GM23338 (cell line): ENCODE results near the gene APOA1. TPM values are rescaled to one million over a fixed set of nuclear protein-coding genes. Genes with fewer than 3 reads are reported as not detected.
A peak's percentile ranks its signal among the peaks of the same experiment; 100 is the strongest.

Experiments
- ATAC-seq: fragments of 200-7000 bp; cut with Tn5 transposase; 3 replicates; pipeline ENCODE4 v1.9.1; 2020
- DNase-seq: peaks from one replicate; pipeline ENCODE4 v3.0.0-alpha.2; 2015; ENCODE audit warnings: low spot score
- H2AFZ ChIP-seq: fragments of 200-600 bp; sonication (generic); 2 replicates; pipeline ENCODE4 v1.8.0; 2016; ENCODE audit warnings: antibody characterized with exemption, mild to moderate bottlenecking, moderate library complexity
- H3F3A ChIP-seq: fragments of 200-600 bp; sonication (generic); replicated peaks from 2 replicates; pipeline ENCODE4 v1.8.0; 2017; ENCODE audit warnings: antibody characterized with exemption, mixed run types, low read depth
- H3K27ac ChIP-seq: fragments of 200-600 bp; sonication (generic); 2 replicates; pipeline ENCODE4 v1.6.1; 2016; ENCODE audit warnings: low read depth
- H3K27me3 ChIP-seq: fragments of 200-600 bp; sonication (generic); 2 replicates; pipeline ENCODE4 v1.8.0; 2016; ENCODE audit warnings: mild to moderate bottlenecking, mixed run types, moderate library complexity; ENCODE audit not compliant: insufficient read depth
- H3K36me3 ChIP-seq: fragments of 200-600 bp; sonication (generic); 2 replicates; pipeline ENCODE4 v1.8.0; 2016; ENCODE audit warnings: mild to moderate bottlenecking; ENCODE audit not compliant: insufficient read depth
- H3K4me1 ChIP-seq: fragments of 200-600 bp; sonication (generic); 2 replicates; pipeline ENCODE4 v1.8.0; 2016; ENCODE audit warnings: mild to moderate bottlenecking, moderate library complexity; ENCODE audit not compliant: insufficient read depth
- H3K4me2 ChIP-seq: fragments of 200-600 bp; sonication (generic); 2 replicates; pipeline ENCODE4 v1.7.1; 2017; ENCODE audit warnings: mixed run types
- H3K4me3 ChIP-seq: fragments of 200-600 bp; sonication (generic); 2 replicates; pipeline ENCODE4 v1.6.1; 2016; ENCODE audit warnings: mixed run types
- H3K79me2 ChIP-seq: fragments of 200-600 bp; sonication (generic); replicated peaks from 2 replicates; pipeline ENCODE4 v1.8.0; 2017; ENCODE audit warnings: mild to moderate bottlenecking; ENCODE audit not compliant: insufficient read depth
- H3K9me2 ChIP-seq: fragments of 200-600 bp; sonication (generic); 2 replicates; pipeline ENCODE4 v1.8.0; 2017; ENCODE audit not compliant: insufficient read depth
- H4K20me1 ChIP-seq: fragments of 200-600 bp; sonication (generic); replicated peaks from 2 replicates; pipeline ENCODE4 v1.8.0; 2017; ENCODE audit warnings: mild to moderate bottlenecking; ENCODE audit not compliant: insufficient read depth
- H3K27ac Mint-ChIP-seq: 2 replicates; pipeline ENCODE4 v1.8.0; 2020; ENCODE audit warnings: inconsistent platforms, mild to moderate bottlenecking, moderate library complexity, mixed read lengths
- H3K27me3 Mint-ChIP-seq: 3 replicates; pipeline ENCODE4 v1.8.0; 2022; ENCODE audit warnings: low read depth, mild to moderate bottlenecking, moderate library complexity, mixed read lengths, inconsistent platforms; ENCODE audit not compliant: insufficient read depth, poor library complexity
- H3K36me3 Mint-ChIP-seq: 3 replicates; pipeline ENCODE4 v1.8.0; 2021; ENCODE audit warnings: low read depth, mild to moderate bottlenecking, inconsistent platforms, moderate library complexity, mixed read lengths
- H3K4me1 Mint-ChIP-seq: 3 replicates; pipeline ENCODE4 v1.8.0; 2020; ENCODE audit warnings: mild to moderate bottlenecking, inconsistent platforms, mixed read lengths
- H3K4me3 Mint-ChIP-seq: 3 replicates; pipeline ENCODE4 v1.8.0; 2021; ENCODE audit warnings: moderate library complexity, mild to moderate bottlenecking, inconsistent platforms, mixed read lengths
- H3K9me3 Mint-ChIP-seq: 3 replicates; pipeline ENCODE4 v1.8.0; 2020; ENCODE audit warnings: moderate library complexity, mild to moderate bottlenecking, inconsistent platforms, mixed read lengths
- CREB1 ChIP-seq: fragments of 250-450 bp; sonication (Bioruptor Pico); IDR thresholded peaks from 2 replicates; pipeline ENCODE4 v1.5.0; 2020; ENCODE audit warnings: low read depth, mild to moderate bottlenecking, moderate library complexity
- EZH2 ChIP-seq: fragments of 200-600 bp; sonication (generic); IDR thresholded peaks from one replicate; pipeline ENCODE4 v1.8.0; 2017; ENCODE audit warnings: antibody characterized with exemption, mild to moderate bottlenecking, low read depth; ENCODE audit not compliant: unreplicated experiment
- EZH2phosphoT487 ChIP-seq: fragments of 200-600 bp; sonication (generic); IDR thresholded peaks from one replicate; pipeline ENCODE4 v1.8.1; 2018; ENCODE audit warnings: antibody characterized with exemption; ENCODE audit not compliant: unreplicated experiment
- JUNB ChIP-seq: IDR thresholded peaks from one replicate; pipeline ENCODE4 v1.6.1; 2016; ENCODE audit warnings: antibody characterized with exemption; ENCODE audit not compliant: unreplicated experiment
- NANOG ChIP-seq: IDR thresholded peaks from 2 replicates; pipeline ENCODE4 v1.6.1; 2016; ENCODE audit warnings: antibody characterized with exemption, borderline replicate concordance
- POLR2AphosphoS5 ChIP-seq: IDR thresholded peaks from 2 replicates; pipeline ENCODE4 v1.6.1; 2016; ENCODE audit warnings: antibody characterized with exemption, low read depth
- STAT1 ChIP-seq: IDR thresholded peaks from one replicate; pipeline ENCODE4 v1.6.1; 2016; ENCODE audit warnings: antibody characterized with exemption; ENCODE audit not compliant: unreplicated experiment
- ZNF114 ChIP-seq: fragments of 250-450 bp; sonication (Bioruptor Pico); IDR thresholded peaks from 2 replicates; pipeline ENCODE4 v1.5.0; 2020; ENCODE audit warnings: mild to moderate bottlenecking, moderate library complexity
- ZNF331 ChIP-seq: fragments of 250-450 bp; sonication (Bioruptor Pico); IDR thresholded peaks from 2 replicates; pipeline ENCODE4 v1.5.0; 2020; ENCODE audit warnings: low read depth, mild to moderate bottlenecking, moderate library complexity
- polyA plus RNA-seq: library from polyadenylated mRNA; unstranded; fragments of >200 nt; fragmentation: Nextera tagmentation; extraction: Ambion mirVana; gene quantifications from 2 replicates; pipeline ENCODE4 v1.2.1, GENCODE V29; 2016
- total RNA-seq: library from RNA; depleted of rRNA; stranded (reverse); fragments of >200 nt; shearing (Covaris generic); gene quantifications from 2 replicates; pipeline ENCODE4 v1.2.3, GENCODE V29; 2014
- TF ChIP-seq, protein P1 (sequence below), 2 experiments: fragments of 200-600 bp in 1 of 2; sonication (generic) in 1 of 2; conservative IDR thresholded peaks; 2 replicates each; pipeline versions ENCODE4 v1.5.1 to v1.6.1; 2016 to 2017; ENCODE audit warnings: antibody characterized with exemption in 2 of 2, low read depth in 2 of 2, mild to moderate bottlenecking in 2 of 2, moderate library complexity in 1 of 2
- TF ChIP-seq, protein P2 (sequence below): fragments of 250-450 bp; sonication (Bioruptor Pico); IDR thresholded peaks from 2 replicates; pipeline ENCODE4 v1.5.0; 2020; ENCODE audit warnings: mild to moderate bottlenecking, moderate library complexity
- TF ChIP-seq, protein P3 (sequence below): IDR thresholded peaks from 2 replicates; pipeline ENCODE4 v1.6.1; 2016; ENCODE audit warnings: antibody characterized with exemption
- TF ChIP-seq, protein P4 (sequence below): IDR thresholded peaks from one replicate; pipeline ENCODE4 v1.6.1; 2018; ENCODE audit warnings: antibody characterized with exemption; ENCODE audit not compliant: unreplicated experiment

The APOA1 gene
- total and polyA plus RNA-seq, 2 experiments from 2014 or later = 0.60 TPM; not detected in 1

DNA sequence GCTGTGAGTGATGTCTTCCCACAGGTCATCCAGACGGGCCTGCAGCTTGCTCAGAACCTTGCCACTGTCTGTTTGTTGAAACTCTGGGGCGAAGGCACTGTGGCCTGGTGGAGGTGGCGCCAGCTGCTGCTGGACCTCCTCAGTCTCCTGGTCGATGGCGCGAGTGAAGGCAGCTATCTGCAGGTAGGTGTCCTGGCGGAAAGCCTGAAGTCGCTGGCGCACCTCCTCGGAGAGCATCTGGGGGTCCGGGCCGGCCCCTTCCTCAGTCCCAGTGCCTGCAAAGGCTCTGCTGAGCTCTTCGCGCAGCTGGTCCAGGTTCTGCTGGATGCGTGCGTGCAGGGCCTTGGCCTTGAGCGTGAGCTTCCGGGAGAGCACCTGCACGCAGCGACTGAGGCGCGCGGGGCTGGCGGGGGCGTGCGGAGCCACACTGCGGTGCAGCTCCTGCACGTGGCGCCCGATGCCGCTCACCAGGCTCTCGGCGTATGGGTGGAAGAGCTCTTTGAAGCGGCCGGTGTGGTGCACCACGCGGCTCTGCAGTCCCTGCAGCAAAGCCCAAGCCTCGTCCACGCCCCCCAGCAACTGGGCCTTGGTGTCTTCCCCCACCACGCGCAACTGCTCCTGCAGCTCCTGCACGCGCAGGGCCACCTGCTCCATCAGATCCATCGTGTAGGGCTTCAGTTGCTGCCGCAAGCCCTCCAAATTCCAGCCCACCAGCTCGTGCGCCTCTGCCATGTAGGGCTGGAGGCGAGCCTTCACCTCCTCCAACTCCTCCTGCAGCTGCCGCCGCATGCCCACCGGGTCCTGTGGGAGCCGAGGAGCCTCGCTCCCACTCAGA, 47.0 kb downstream of the APOA1 start:
- ATAC-seq (no peak), DNase-seq (no peak)
- Histone ChIP-seq H3K36me3 (peaks cover 11% of the 10 kb centered on the region), H3K27me3 (no peaks in the 10 kb centered on the region), H3K4me3 (no peak overlapping the region), H3K79me2 (peaks cover 18% of the 10 kb centered on the region), H3K27ac (no peak overlapping the region), H3F3A (0 out of 2 replicates have a peak, but pooled peaks cover 2% of the 10 kb centered on the region), H3K4me1 (peaks cover 10% of the 10 kb centered on the region), H2AFZ (peak overlapping the region; percentile 80), H3K9me2 (no peaks in the 10 kb centered on the region), H4K20me1 (peaks cover 14% of the 10 kb centered on the region; the same call in 1 of the 2 replicates), H3K4me2 (no peak overlapping the region)
- Mint-ChIP-seq H3K27ac (no peak overlapping the region), H3K4me3 (no peak overlapping the region), H3K27me3 (peaks cover 10% of the 10 kb centered on the region), H3K4me1 (peaks cover 23% of the 10 kb centered on the region), H3K36me3 (peaks cover 18% of the 10 kb centered on the region), H3K9me3 (no peaks in the 10 kb centered on the region)
- TF ChIP-seq, protein P1, sequence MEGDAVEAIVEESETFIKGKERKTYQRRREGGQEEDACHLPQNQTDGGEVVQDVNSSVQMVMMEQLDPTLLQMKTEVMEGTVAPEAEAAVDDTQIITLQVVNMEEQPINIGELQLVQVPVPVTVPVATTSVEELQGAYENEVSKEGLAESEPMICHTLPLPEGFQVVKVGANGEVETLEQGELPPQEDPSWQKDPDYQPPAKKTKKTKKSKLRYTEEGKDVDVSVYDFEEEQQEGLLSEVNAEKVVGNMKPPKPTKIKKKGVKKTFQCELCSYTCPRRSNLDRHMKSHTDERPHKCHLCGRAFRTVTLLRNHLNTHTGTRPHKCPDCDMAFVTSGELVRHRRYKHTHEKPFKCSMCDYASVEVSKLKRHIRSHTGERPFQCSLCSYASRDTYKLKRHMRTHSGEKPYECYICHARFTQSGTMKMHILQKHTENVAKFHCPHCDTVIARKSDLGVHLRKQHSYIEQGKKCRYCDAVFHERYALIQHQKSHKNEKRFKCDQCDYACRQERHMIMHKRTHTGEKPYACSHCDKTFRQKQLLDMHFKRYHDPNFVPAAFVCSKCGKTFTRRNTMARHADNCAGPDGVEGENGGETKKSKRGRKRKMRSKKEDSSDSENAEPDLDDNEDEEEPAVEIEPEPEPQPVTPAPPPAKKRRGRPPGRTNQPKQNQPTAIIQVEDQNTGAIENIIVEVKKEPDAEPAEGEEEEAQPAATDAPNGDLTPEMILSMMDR (conservative IDR thresholded peaks at IDR 0.05; ENCODE audit: low read depth in 2 of 2) = no peak
- TF ChIP-seq EZH2phosphoT487 (no peak), JUNB (no peak), STAT1 (no peak), CREB1 (CRISPR knock-in tag) (no peak), NANOG (no peak), EZH2 (no peak), ZNF331 (CRISPR knock-in tag) (no peak), ZNF114 (CRISPR knock-in tag) (no peak), POLR2AphosphoS5 (no peak)
- TF ChIP-seq, protein P2, sequence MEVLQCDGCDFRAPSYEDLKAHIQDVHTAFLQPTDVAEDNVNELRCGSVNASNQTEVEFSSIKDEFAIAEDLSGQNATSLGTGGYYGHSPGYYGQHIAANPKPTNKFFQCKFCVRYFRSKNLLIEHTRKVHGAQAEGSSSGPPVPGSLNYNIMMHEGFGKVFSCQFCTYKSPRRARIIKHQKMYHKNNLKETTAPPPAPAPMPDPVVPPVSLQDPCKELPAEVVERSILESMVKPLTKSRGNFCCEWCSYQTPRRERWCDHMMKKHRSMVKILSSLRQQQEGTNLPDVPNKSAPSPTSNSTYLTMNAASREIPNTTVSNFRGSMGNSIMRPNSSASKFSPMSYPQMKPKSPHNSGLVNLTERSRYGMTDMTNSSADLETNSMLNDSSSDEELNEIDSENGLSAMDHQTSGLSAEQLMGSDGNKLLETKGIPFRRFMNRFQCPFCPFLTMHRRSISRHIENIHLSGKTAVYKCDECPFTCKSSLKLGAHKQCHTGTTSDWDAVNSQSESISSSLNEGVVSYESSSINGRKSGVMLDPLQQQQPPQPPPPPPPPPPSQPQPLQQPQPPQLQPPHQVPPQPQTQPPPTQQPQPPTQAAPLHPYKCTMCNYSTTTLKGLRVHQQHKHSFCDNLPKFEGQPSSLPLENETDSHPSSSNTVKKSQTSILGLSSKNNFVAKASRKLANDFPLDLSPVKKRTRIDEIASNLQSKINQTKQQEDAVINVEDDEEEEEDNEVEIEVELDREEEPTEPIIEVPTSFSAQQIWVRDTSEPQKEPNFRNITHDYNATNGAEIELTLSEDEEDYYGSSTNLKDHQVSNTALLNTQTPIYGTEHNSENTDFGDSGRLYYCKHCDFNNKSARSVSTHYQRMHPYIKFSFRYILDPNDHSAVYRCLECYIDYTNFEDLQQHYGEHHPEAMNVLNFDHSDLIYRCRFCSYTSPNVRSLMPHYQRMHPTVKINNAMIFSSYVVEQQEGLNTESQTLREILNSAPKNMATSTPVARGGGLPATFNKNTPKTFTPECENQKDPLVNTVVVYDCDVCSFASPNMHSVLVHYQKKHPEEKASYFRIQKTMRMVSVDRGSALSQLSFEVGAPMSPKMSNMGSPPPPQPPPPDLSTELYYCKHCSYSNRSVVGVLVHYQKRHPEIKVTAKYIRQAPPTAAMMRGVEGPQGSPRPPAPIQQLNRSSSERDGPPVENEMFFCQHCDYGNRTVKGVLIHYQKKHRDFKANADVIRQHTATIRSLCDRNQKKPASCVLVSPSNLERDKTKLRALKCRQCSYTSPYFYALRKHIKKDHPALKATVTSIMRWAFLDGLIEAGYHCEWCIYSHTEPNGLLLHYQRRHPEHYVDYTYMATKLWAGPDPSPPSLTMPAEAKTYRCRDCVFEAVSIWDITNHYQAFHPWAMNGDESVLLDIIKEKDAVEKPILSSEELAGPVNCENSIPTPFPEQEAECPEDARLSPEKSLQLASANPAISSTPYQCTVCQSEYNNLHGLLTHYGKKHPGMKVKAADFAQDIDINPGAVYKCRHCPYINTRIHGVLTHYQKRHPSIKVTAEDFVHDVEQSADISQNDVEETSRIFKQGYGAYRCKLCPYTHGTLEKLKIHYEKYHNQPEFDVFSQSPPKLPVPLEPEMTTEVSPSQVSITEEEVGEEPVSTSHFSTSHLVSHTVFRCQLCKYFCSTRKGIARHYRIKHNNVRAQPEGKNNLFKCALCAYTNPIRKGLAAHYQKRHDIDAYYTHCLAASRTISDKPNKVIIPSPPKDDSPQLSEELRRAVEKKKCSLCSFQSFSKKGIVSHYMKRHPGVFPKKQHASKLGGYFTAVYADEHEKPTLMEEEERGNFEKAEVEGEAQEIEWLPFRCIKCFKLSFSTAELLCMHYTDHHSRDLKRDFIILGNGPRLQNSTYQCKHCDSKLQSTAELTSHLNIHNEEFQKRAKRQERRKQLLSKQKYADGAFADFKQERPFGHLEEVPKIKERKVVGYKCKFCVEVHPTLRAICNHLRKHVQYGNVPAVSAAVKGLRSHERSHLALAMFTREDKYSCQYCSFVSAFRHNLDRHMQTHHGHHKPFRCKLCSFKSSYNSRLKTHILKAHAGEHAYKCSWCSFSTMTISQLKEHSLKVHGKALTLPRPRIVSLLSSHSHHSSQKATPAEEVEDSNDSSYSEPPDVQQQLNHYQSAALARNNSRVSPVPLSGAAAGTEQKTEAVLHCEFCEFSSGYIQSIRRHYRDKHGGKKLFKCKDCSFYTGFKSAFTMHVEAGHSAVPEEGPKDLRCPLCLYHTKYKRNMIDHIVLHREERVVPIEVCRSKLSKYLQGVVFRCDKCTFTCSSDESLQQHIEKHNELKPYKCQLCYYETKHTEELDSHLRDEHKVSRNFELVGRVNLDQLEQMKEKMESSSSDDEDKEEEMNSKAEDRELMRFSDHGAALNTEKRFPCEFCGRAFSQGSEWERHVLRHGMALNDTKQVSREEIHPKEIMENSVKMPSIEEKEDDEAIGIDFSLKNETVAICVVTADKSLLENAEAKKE (CRISPR knock-in tag) = no peak
- TF ChIP-seq, protein P3, sequence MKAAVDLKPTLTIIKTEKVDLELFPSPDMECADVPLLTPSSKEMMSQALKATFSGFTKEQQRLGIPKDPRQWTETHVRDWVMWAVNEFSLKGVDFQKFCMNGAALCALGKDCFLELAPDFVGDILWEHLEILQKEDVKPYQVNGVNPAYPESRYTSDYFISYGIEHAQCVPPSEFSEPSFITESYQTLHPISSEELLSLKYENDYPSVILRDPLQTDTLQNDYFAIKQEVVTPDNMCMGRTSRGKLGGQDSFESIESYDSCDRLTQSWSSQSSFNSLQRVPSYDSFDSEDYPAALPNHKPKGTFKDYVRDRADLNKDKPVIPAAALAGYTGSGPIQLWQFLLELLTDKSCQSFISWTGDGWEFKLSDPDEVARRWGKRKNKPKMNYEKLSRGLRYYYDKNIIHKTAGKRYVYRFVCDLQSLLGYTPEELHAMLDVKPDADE = no peak
- TF ChIP-seq, protein P4, sequence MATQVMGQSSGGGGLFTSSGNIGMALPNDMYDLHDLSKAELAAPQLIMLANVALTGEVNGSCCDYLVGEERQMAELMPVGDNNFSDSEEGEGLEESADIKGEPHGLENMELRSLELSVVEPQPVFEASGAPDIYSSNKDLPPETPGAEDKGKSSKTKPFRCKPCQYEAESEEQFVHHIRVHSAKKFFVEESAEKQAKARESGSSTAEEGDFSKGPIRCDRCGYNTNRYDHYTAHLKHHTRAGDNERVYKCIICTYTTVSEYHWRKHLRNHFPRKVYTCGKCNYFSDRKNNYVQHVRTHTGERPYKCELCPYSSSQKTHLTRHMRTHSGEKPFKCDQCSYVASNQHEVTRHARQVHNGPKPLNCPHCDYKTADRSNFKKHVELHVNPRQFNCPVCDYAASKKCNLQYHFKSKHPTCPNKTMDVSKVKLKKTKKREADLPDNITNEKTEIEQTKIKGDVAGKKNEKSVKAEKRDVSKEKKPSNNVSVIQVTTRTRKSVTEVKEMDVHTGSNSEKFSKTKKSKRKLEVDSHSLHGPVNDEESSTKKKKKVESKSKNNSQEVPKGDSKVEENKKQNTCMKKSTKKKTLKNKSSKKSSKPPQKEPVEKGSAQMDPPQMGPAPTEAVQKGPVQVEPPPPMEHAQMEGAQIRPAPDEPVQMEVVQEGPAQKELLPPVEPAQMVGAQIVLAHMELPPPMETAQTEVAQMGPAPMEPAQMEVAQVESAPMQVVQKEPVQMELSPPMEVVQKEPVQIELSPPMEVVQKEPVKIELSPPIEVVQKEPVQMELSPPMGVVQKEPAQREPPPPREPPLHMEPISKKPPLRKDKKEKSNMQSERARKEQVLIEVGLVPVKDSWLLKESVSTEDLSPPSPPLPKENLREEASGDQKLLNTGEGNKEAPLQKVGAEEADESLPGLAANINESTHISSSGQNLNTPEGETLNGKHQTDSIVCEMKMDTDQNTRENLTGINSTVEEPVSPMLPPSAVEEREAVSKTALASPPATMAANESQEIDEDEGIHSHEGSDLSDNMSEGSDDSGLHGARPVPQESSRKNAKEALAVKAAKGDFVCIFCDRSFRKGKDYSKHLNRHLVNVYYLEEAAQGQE = no peak
